Endothelial cell (in vitro differentiated cells): ENCODE results near the gene TEX22. TPM values are rescaled to one million over a fixed set of nuclear protein-coding genes. Genes with fewer than 3 reads are reported as not detected.

Experiments
- DNase-seq: peaks from one replicate; pipeline ENCODE4 v3.0.0; 2021; ENCODE audit warnings: low spot score
- H3K27ac Mint-ChIP-seq: one replicate; pipeline ENCODE4 v1.8.0; 2021; ENCODE audit warnings: mixed read lengths, inconsistent platforms; ENCODE audit not compliant: unreplicated experiment
- H3K27me3 Mint-ChIP-seq: one replicate; pipeline ENCODE4 v1.8.0; 2021; ENCODE audit warnings: mild to moderate bottlenecking, moderate library complexity, mixed read lengths, inconsistent platforms; ENCODE audit not compliant: unreplicated experiment
- H3K36me3 Mint-ChIP-seq: one replicate; pipeline ENCODE4 v1.8.0; 2021; ENCODE audit warnings: mild to moderate bottlenecking, low read depth, mixed read lengths, inconsistent platforms; ENCODE audit not compliant: unreplicated experiment
- H3K4me1 Mint-ChIP-seq: one replicate; pipeline ENCODE4 v1.8.0; 2021; ENCODE audit warnings: mild to moderate bottlenecking, mixed read lengths, inconsistent platforms; ENCODE audit not compliant: unreplicated experiment
- H3K4me3 Mint-ChIP-seq: one replicate; pipeline ENCODE4 v1.8.0; 2021; ENCODE audit warnings: mild to moderate bottlenecking, mixed read lengths, inconsistent platforms; ENCODE audit not compliant: unreplicated experiment
- H3K9me3 Mint-ChIP-seq: one replicate; pipeline ENCODE4 v1.8.0; 2021; ENCODE audit warnings: mixed read lengths, inconsistent platforms; ENCODE audit not compliant: unreplicated experiment
- CTCF ChIP-seq: fragments of 200-600 bp; sonication (generic); IDR thresholded peaks from one replicate; pipeline ENCODE4 v1.5.0; 2021; ENCODE audit warnings: antibody characterized with exemption; ENCODE audit not compliant: unreplicated experiment
- total RNA-seq: library from RNA; stranded (reverse); fragmentation: NEBNext Ultra II Directional; extraction: Animal tissue kit (Norgen Biotek cat#: 25700); gene quantifications from one replicate; pipeline ENCODE4 v1.2.1, GENCODE V29; 2021; ENCODE audit not compliant: unreplicated experiment

The TEX22 gene
- total RNA-seq, 1 donor from 2014 or later: 1.1 TPM

- H3K36me3 Mint-ChIP-seq: peaks cover 8% of the 10 kb centered on the region
- H3K9me3 Mint-ChIP-seq: no peaks in the 10 kb centered on the region
- no peak overlapping the region for H3K4me3 Mint-ChIP-seq
- H3K4me1 Mint-ChIP-seq: no peaks in the 10 kb centered on the region
- no peak overlapping the region for H3K27ac Mint-ChIP-seq
- DNase-seq: peak; percentile 84
- peaks cover 8% of the 10 kb centered on the region for H3K27me3 Mint-ChIP-seq
- peak; percentile 70 for TF ChIP-seq CTCF
Observed at GRCh38 chr14:105448706-105449111, 50.4 kb downstream of the TEX22 start.

DNA sequence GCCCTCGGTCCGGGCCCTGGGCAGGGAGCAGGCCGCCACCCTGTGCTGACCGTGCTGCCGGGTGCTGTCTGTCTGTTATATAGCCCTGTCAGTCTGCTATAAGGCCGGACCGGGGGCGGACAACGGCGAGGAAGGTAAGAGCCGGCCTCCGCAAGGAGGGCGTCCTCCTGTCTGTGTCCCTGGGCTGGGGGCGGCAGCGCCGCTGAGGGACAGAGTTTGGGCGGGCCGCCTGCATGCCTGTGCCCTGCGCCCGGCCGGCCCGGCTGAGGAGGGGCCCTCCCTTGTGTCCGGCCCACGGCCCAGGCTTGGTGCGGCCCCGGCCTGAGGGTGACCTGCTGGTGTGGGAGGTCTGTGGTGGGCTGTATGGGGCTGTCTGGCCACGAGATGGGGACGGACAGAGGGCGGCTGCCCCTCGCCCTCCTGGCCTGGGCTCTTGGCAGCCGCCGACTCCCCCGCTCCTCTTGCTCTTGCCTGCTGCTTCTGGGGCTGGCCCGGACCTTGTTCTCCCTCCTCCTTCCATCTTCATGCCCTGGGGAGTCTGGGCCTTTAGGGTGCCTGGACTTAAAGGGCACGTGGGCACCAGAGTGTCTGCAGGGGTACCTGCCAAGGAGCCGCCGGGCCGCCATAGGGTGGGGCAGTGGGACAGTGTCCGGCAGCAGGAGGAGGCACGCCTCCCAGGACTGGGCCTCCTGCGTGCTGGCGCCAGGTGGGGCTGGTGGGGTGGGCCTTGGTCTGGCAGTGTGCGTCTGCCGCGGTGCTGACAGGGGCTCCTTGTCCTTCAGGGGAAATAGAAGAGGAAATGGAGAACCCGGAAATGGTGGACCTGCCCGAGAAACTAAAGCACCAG is 51.2 kb downstream of the TEX22 start:
- H3K36me3 Mint-ChIP-seq: peaks cover 8% of the 10 kb centered on the region
- DNase-seq: no peak
- H3K27ac Mint-ChIP-seq: no peak overlapping the region
- peaks cover 10% of the 10 kb centered on the region for H3K27me3 Mint-ChIP-seq
- H3K9me3 Mint-ChIP-seq: no peaks in the 10 kb centered on the region
- TF ChIP-seq CTCF: no peak
- no peak overlapping the region for H3K4me3 Mint-ChIP-seq
- no peaks in the 10 kb centered on the region for H3K4me1 Mint-ChIP-seq

DNA sequence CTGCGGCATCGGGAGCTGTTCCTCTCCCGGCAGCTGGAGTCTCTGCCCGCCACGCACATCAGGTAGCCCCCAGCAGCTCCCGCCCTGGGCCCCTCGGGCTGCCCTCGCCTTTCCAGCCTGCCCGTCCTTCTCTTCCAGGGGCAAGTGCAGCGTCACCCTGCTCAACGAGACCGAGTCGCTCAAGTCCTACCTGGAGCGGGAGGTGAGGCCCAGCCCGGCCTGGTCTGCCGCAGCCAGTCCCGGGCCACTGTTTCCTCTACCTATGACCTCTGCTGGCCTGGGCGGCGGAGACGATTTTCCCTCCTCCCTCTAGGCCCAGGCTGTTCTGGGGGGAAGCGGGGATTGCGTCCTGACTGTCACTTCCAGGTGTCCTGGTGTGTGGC is 51.8 kb downstream of the TEX22 start:
- H3K4me1 Mint-ChIP-seq: no peaks in the 10 kb centered on the region
- no peak overlapping the region for H3K27ac Mint-ChIP-seq

GRCh38 chr14:105450864-105451720 is 52.8 kb downstream of the TEX22 start:
- Mint-ChIP-seq H3K27ac (no peak overlapping the region), H3K9me3 (no peaks in the 10 kb centered on the region), H3K4me3 (no peak overlapping the region), H3K27me3 (peaks cover 10% of the 10 kb centered on the region), H3K36me3 (peaks cover 17% of the 10 kb centered on the region), H3K4me1 (no peaks in the 10 kb centered on the region)
- TF ChIP-seq CTCF: no peak
- no peak for DNase-seq

More for the DNA sequence above, 51.8 kb downstream of the TEX22 start:
- Mint-ChIP-seq H3K9me3 (no peaks in the 10 kb centered on the region), H3K27me3 (peaks cover 8% of the 10 kb centered on the region), H3K4me3 (no peak overlapping the region), H3K36me3 (peaks cover 11% of the 10 kb centered on the region)
- DNase-seq: no peak
- TF ChIP-seq CTCF: no peak
